ENCODE measurements around the gene TSPAN18. TPM values are rescaled to one million over a fixed set of nuclear protein-coding genes. Genes with fewer than 3 reads are reported as not detected.

Gene TSPAN18
- total and polyA plus RNA-seq, 2 of the 4 experiments (the other 2 are of a cell fraction) = 0.36 to 1.1 TPM

DNA sequence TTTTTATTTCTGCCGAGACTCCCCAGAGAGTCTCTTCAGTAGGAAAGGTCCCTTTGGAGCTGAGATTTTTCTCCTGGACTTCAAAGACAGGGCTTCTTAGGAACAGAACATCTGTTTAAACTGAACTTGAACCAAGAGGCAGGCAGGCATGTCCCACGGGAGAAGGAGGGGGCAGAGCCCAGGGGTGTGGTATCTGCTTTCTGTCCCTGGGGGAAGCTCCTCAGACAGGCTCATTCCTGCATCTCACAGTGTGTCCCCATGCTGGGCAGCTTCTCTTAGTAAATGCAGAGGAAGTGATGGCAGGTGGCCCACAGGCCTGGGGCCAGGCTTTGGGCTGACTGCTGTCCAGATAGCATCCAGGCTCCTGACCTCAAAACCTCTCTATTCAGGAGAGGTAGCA is 47.3 kb downstream of the TSPAN18 start:
- ChIA-PET POLR2A (ENCODE audit: unreplicated experiment) (no interaction called here), CTCF (interaction anchor here (0.8 to 1.6 kb wide), 2 partner anchors 16 to 34 kb away, joined by 3 to 5 read pairs; no protein-coding TSS in a partner anchor)
- Histone ChIP-seq H3K27ac (ENCODE audit: insufficient read depth, low read length) (no peak overlapping the region), H3K4me2 (ENCODE audit: low read depth, low read length) (no peak overlapping the region), H2AFZ (replicated peaks; ENCODE audit: low read length, poor library complexity) (no peak overlapping the region), H3K4me3 (ENCODE audit: insufficient read depth, low read depth, low read length) (no peak overlapping the region), H3K9me1 (ENCODE audit: insufficient read depth, low read length) (no peaks in the 10 kb centered on the region), H3K18ac (ENCODE audit: low read depth, low read length) (no peak overlapping the region), H3K9ac (ENCODE audit: low read depth, low read length) (no peak overlapping the region), H3K14ac (replicated peaks; ENCODE audit: low read depth, low read length) (no peak overlapping the region), H3K9me3 (ENCODE audit: control insufficient read depth, insufficient read depth, low read length) (no peaks in the 10 kb centered on the region), H4K20me1 (ENCODE audit: insufficient read depth, low read length) (no peaks in the 10 kb centered on the region), H3K4ac (ENCODE audit: low read depth, low read length) (no peak overlapping the region), H3K4me1 (ENCODE audit: control insufficient read depth, insufficient read depth, low read length) (peaks cover 4% of the 10 kb centered on the region; the same call in 1 of the 2 replicates), H4K5ac (ENCODE audit: low read depth, low read length) (no peak overlapping the region), H3K23ac (ENCODE audit: low read depth, low read length) (no peak overlapping the region), H2BK5ac (ENCODE audit: low read depth, low read length, poor library complexity, severe bottlenecking) (no peak overlapping the region), H3K27me3 (ENCODE audit: control insufficient read depth, insufficient read depth, low read length) (peaks cover 12% of the 10 kb centered on the region; the same call in 1 of the 2 replicates), H3K36me3 (ENCODE audit: control insufficient read depth, insufficient read depth, low read length) (no peaks in the 10 kb centered on the region), H3K56ac (ENCODE audit: extremely low read depth, insufficient read depth, low read length) (no peak overlapping the region), H2AK5ac (ENCODE audit: low read depth, low read length) (no peak overlapping the region), H3K79me1 (ENCODE audit: low read depth in 1 of 2, low read length in 2 of 2) (no peaks in the 10 kb centered on the region), H2BK120ac (ENCODE audit: low read depth, low read length) (no peak overlapping the region), H4K8ac (ENCODE audit: low read depth in 2 of 2, low read length in 2 of 2) (no peak overlapping the region), H2BK20ac (ENCODE audit: low read depth, low read length) (no peak overlapping the region), H2BK15ac (ENCODE audit: low read depth, low read length) (no peak overlapping the region), H4K91ac (ENCODE audit: insufficient read depth, low read depth, low read length) (no peak overlapping the region), H2AK9ac (replicated peaks; ENCODE audit: low read depth, low read length, poor library complexity) (no peak overlapping the region)
- in situ Hi-C loops (cut with MboI; ENCODE audit: low sequenced_read_pairs) (no loop called here), dilution Hi-C loops (cut with HindIII; ENCODE audit: low sequenced_read_pairs, unreplicated experiment) (loop anchor here (25.0 kb wide), 1 partner anchor 113 kb away; no protein-coding TSS in a partner anchor), intact Hi-C loops (cut with micrococcal nuclease) (no loop called here)
- DNase-seq (no peak), ATAC-seq (ENCODE audit: low read depth) (peak; percentile 42)
- TF ChIP-seq FOS (IDR thresholded peaks at IDR 0.05; ENCODE audit: low read depth, low read length) (no peak), NFE2L2 (IDR thresholded peaks at IDR 0.05; ENCODE audit: low read depth, low read length) (no peak), CTCF (conservative IDR thresholded peaks at IDR 0.05; ENCODE audit: low read depth, low read length) (no peak), CEBPB (IDR thresholded peaks at IDR 0.05; ENCODE audit: low read depth, low read length) (no peak), RAD21 (IDR thresholded peaks at IDR 0.05; ENCODE audit: low read length) (no peak), POLR2A (IDR thresholded peaks at IDR 0.05; ENCODE audit: low read depth, low read length) (no peak), RCOR1 (IDR thresholded peaks at IDR 0.05; ENCODE audit: insufficient replicate concordance, low read length) (no peak), MAFK (IDR thresholded peaks at IDR 0.05; ENCODE audit: low read depth, low read length) (no peak)
- WGBS, 2 experiments (ENCODE audit: extremely low coverage in 2 of 2, insufficient read length in 1 of 2) = no CpG with 5 or more reads among the region's 2 CpGs
- no TSS peak for BruUV-seq (replicated peaks)

Measured in IMR-90 (cell line).